GM18861 (cell line): ENCODE measurements around the gene TUBGCP6.
A peak's percentile ranks its signal among the peaks of the same experiment; 100 is the strongest.

ENCODE experiments used
- ATAC-seq: cut with Tn5 transposase; IDR thresholded peaks from one replicate; pipeline ENCODE4 v1.9.1; 2021; ENCODE audit not compliant: unreplicated experiment

Gene TUBGCP6

GRCh38 chr22:50244420-50245213 is at the start of gene TUBGCP6:
Gene TUBGCP6 (minus strand): TSS chr22:50245023. CDS start chr22:50244459, 564 bp downstream.
- ATAC-seq = peak; percentile 54

GRCh38 chr22:50294319-50294656 is 49.5 kb upstream of the TUBGCP6 start:
- ATAC-seq = no peak

GRCh38 chr22:50293441-50294318 is 48.9 kb upstream of the TUBGCP6 start:
- no peak for ATAC-seq

GRCh38 chr22:50292643-50293440 is 48.0 kb upstream of the TUBGCP6 start:
- ATAC-seq = no peak

GRCh38 chr22:50289942-50290630 is 45.3 kb upstream of the TUBGCP6 start:
- no peak for ATAC-seq

- ATAC-seq = no peak
These were observed 44.5 kb upstream of the TUBGCP6 start for GRCh38 chr22:50289151-50289941.

GRCh38 chr22:50287731-50288130 is 42.9 kb upstream of the TUBGCP6 start:
- no peak for ATAC-seq

- ATAC-seq = no peak
These were observed 42.0 kb upstream of the TUBGCP6 start for GRCh38 chr22:50286701-50287318.

- ATAC-seq = no peak
These were observed 41.5 kb upstream of the TUBGCP6 start for GRCh38 chr22:50286275-50286674.

GRCh38 chr22:50285568-50286229 is 40.9 kb upstream of the TUBGCP6 start:
- no peak for ATAC-seq

- ATAC-seq = no peak
These were observed 39.7 kb upstream of the TUBGCP6 start for GRCh38 chr22:50284479-50284878.

- no peak for ATAC-seq
These were observed 39.0 kb upstream of the TUBGCP6 start for GRCh38 chr22:50283821-50284220.

GRCh38 chr22:50282361-50283155 is 37.7 kb upstream of the TUBGCP6 start:
- ATAC-seq = no peak

- no peak for ATAC-seq
These were observed 37.1 kb upstream of the TUBGCP6 start for GRCh38 chr22:50281957-50282356.

GRCh38 chr22:50281384-50281760 is 36.5 kb upstream of the TUBGCP6 start:
- ATAC-seq = no peak

- no peak for ATAC-seq
These were observed 36.0 kb upstream of the TUBGCP6 start for GRCh38 chr22:50280708-50281383.

- ATAC-seq = no peak
These were observed 35.3 kb upstream of the TUBGCP6 start for GRCh38 chr22:50280022-50280707.
